HG03135 (cell line): ENCODE measurements around the gene ETFDH.
"Not testable (repeated sequence)": the region's sequence is repeated elsewhere in the genome, so short reads cannot be mapped to it uniquely, and the experiment has no call there.

ENCODE experiments used
- ATAC-seq: cut with Tn5 transposase; IDR thresholded peaks from one replicate; pipeline ENCODE4 v1.9.1; 2021; ENCODE audit warnings: mild to moderate bottlenecking, moderate library complexity; ENCODE audit not compliant: unreplicated experiment

Gene ETFDH

GRCh38 chr4:158671915-158672806 is at the start of gene ETFDH:
Gene ETFDH (plus strand): TSS chr4:158672296. CDS start chr4:158672457, 161 bp downstream.
- ATAC-seq = peak; percentile 86

GRCh38 chr4:158624889-158625478 is 47.1 kb upstream of the ETFDH start:
- ATAC-seq = peak; percentile 89

- no peak for ATAC-seq
Observed at GRCh38 chr4:158625544-158625943, 46.6 kb upstream of the ETFDH start.

- no peak for ATAC-seq
Observed at GRCh38 chr4:158630893-158631292, 41.2 kb upstream of the ETFDH start.

- ATAC-seq = no peak
Observed at GRCh38 chr4:158636619-158637018, 35.5 kb upstream of the ETFDH start.

- ATAC-seq = no peak
Observed at GRCh38 chr4:158644356-158644755, 27.7 kb upstream of the ETFDH start.

- ATAC-seq = no peak
Observed at GRCh38 chr4:158644760-158645159, 27.3 kb upstream of the ETFDH start.

- ATAC-seq = no peak
Observed at GRCh38 chr4:158649111-158649680, 22.9 kb upstream of the ETFDH start.

GRCh38 chr4:158652920-158653319 is 19.2 kb upstream of the ETFDH start:
- ATAC-seq = no peak

GRCh38 chr4:158656439-158656838 is 15.7 kb upstream of the ETFDH start:
- no peak for ATAC-seq

- ATAC-seq = no peak
Observed at GRCh38 chr4:158657291-158657690, 14.8 kb upstream of the ETFDH start.

- not testable (repeated sequence) for ATAC-seq
Observed at GRCh38 chr4:158663255-158663654, 8.8 kb upstream of the ETFDH start.

GRCh38 chr4:158663707-158664625 is 8.1 kb upstream of the ETFDH start:
- not testable (repeated sequence) for ATAC-seq

GRCh38 chr4:158664806-158665205 is 7.3 kb upstream of the ETFDH start:
- no peak for ATAC-seq

GRCh38 chr4:158666892-158667291 is 5.2 kb upstream of the ETFDH start:
- no peak for ATAC-seq

GRCh38 chr4:158667651-158668198 is 4.4 kb upstream of the ETFDH start:
- ATAC-seq = no peak

GRCh38 chr4:158669310-158669709 is 2.8 kb upstream of the ETFDH start:
- no peak for ATAC-seq

GRCh38 chr4:158670975-158671664 is 976 bp upstream of the ETFDH start:
- peak; percentile 29 for ATAC-seq

- no peak for ATAC-seq
Observed at GRCh38 chr4:158671665-158671914, 506 bp upstream of the ETFDH start, which contains the start of gene C4orf46. Gene C4orf46 (minus strand): TSS chr4:158671887. CDS start chr4:158671801, 86 bp downstream.

- no peak for ATAC-seq
Observed at GRCh38 chr4:158673633-158674032, 1.5 kb downstream of the ETFDH start.
